GM19238 (cell line): Measurements from ENCODE around the gene TTYH2.
"Not testable (repeated sequence)": the region's sequence is repeated elsewhere in the genome, so short reads cannot be mapped to it uniquely, and the experiment has no call there.

Experiments used
- DNase-seq: peaks from one replicate; pipeline ENCODE4 v3.0.0; 2011; ENCODE audit warnings: low spot score; ENCODE audit not compliant: insufficient read length

TTYH2 gene

DNA sequence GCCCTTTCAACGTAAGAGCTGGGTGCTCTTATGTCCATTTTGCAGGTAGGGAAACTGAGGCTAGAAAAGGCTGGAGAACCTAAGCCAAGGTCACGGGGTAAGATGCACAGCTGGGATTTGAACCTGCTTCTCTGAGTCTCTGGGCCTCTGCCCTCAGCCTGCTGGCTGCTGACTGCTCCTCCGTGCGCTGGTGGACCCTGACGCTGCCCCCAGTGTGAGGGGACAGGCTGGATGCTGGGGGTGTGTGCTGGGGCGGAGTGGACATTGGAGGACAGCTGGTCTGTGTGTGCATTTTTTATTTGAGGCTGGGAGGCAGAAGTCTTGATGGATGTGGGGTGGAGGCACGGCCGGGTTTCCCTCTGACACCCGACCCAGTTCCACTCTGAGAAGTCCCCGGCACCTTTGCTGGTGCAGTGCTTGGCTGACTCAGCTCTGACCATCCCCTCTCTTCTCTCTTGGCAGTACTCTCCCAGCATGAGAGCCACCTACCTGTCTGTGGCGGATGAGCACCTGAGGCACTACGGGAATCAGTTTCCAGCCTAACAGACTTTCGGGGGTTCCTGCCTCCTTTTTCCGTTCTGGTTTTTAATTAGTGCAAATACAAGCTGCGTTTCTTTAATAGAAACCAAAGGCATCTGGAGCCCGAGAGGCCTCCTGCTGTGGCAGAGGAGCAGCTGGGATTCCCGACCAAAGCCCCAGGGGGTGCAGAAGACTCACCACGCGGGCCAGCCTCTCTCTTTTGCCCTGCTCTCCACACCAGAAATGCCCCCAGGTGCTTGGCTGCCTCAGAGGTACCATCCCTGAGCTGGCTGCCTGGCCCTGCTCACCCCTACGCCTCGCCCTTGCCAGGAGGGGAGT, 46.5 kb downstream of the TTYH2 start:
- DNase-seq = no peak

- DNase-seq = no peak
Observed at GRCh38 chr17:74260525-74260850, 47.1 kb downstream of the TTYH2 start.

GRCh38 chr17:74262601-74263000, 49.2 kb downstream of the TTYH2 start:
- no peak for DNase-seq

- DNase-seq = not testable (repeated sequence)
Observed at GRCh38 chr17:74267054-74267453, 53.7 kb downstream of the TTYH2 start.

DNA sequence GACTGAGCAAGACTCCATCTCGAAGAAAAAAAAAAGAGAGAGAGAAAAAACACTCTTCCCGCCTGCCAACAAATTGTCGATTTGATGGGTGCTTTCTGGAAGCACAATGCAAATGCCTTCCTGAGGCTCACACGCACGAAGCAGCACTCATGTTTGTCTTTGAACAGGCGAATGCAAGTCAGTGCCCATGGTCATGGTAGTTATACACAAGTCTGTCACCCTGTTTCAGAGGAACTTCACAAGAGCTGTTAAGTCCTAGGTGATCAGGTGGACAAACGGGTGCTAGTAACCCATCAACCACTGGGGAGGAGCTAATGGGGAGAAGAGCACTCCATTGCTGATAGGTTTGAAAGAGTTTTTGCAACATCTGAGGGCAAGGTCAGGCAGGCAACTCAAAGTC, 54.2 kb downstream of the TTYH2 start:
- DNase-seq = no peak

- DNase-seq = no peak
Observed at GRCh38 chr17:74267987-74268499, 54.7 kb downstream of the TTYH2 start.

GRCh38 chr17:74268558-74268957, 55.2 kb downstream of the TTYH2 start:
- no peak for DNase-seq

DNA sequence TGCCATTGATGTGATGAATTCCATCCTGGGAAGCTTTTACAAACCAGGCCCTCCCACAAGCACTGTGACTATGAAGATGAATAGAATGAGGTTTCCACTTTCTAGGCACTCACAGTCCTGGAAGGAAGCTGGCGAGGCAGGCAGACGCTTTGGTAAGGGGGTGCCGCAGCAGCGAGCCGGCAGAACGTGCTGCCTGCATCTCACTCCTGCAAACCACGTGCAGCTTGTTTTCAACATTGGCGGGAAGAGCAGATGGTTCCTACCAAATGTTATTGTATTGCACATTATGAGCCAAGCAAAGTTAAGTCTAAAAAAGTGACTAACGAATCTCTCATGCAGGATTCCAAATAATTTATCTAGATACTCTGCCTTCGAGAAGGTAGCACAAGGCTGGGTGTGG, 57.0 kb downstream of the TTYH2 start:
- DNase-seq = no peak

GRCh38 chr17:74271281-74271680, 57.9 kb downstream of the TTYH2 start:
- no peak for DNase-seq

DNA sequence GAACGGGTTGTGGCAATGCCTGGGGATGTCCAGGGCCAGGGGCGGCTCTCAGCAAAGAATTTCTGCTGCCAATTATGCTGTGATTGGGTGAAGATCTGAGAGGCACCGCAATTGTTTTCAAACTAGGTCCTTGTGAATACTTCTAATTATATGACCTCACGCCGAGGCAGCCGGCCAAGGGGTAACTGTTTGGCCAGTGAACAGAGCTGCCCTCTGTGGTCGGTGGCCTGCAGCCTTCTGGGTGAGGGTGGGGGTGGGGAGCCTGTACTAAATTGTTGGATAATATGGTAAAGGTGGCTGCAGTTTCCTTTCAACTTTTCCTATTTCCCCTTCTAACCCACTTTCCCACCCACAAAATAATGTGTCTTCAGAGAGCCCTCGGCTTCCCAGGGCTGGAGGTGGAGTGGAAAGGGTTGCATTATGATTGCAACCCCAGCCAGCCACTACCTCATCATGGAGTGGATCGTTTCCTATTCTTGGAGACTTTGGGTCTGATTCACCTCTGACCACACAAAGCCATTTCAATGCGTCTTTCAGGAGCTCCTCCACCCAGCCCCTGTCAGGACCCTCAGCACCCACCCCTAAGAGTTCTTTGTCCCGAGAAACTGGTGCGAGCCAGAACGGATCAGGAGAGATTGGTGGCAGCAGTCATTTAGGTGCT, 58.7 kb downstream of the TTYH2 start:
- no peak for DNase-seq

- no peak for DNase-seq
Observed at GRCh38 chr17:74272731-74273201, 59.4 kb downstream of the TTYH2 start.

DNA sequence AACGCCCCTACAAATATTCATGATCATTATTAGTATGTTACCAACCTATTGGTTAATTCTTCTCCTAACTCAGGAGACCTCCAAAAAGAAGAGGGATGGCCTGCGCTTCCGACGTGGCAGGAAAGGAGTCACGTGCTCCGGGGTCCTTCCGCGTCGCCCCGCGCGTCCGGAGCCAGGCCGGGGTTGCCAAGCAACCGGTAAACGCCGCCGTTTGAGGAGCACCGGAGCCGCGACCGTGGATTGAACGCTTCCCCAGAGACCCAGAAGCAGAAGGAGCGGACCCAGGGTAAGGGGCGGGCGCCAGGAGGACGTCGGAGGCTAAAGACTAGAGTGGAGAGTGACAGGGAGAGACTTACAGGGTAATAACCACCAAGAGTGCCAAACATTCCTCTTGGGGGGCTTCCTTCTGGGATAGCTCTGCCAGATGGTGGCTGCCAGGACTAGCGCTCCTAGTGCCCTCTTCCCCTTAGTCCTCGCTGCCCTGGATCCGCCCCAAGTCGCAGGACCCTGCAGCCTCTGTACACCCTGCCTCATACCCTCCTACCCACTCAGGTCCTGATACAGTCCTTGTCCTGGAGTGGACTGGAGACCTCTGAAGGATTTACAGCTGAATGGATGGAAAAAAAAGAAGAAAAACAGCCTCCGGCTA, 60.8 kb downstream of the TTYH2 start, which contains the start of gene DNAI2:
Gene DNAI2 (plus strand): TSS at position 175 of the 649 bp plus-strand sequence. CDS start 7,584 bp downstream, outside the sequence.
- DNase-seq = peak; percentile 35

GRCh38 chr17:74274709-74275340, 61.5 kb downstream of the TTYH2 start:
- no peak for DNase-seq

DNA sequence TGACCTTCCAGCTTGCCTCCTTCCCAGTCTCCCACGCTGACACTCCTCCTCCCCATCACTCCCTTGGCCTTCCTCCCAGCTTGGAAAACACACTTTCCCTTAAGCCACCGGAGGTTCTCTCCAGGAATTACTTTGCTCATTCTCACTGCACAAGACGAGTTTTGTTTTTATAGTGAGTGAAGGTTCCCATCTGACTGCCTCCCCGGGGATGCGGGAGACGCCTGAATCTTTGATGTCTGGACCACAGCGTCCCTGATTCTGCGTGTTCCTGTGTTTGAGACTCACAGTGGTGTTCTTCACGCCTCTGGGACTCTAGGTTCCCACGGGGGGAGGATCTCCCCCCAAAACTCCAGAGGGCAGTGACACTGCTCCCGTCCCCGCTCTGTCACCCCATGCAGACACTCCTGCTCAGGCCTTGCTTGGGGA, 62.7 kb downstream of the TTYH2 start:
- DNase-seq = no peak

GRCh38 chr17:74276541-74277009, 63.2 kb downstream of the TTYH2 start:
- no peak for DNase-seq

DNA sequence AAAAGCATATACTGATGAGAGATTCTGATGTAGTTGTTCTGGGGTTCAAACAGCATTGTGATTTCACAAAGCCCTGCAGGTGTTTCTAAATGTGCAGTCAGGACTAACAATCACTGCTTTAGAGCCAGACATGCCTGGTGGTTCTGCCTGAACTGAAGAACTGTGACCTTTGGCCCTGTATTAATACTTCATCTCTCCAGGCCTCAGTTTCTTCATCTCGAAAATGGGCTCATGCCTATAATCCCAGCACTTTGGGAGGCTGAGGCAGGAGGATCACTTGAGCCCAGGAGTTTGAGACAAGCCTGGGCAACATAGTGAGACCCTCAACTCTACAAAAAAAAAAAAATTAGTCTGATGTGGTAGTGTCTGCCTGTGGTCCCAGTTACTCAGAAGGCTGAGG, 64.6 kb downstream of the TTYH2 start:
- no peak for DNase-seq

DNA sequence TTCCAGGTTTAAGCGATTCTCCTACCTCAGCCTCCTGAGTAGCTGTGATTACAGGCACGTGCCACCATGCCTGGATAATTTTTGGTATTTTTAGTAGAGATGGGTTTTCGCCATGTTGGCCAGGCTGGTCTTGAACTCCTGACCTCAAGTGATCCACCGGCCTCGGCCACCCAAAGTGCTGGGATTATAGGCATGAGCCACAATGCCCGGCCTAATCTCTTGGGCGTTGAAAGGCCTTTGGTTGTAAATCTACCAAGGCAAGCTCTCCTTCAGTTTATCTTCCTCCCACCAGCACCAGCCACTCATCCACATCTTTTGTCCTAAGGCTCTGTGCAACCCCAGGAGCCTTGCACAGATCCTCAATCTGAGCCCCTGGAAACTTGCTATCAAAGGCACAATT, 66.2 kb downstream of the TTYH2 start:
- DNase-seq = not testable (repeated sequence)

DNA sequence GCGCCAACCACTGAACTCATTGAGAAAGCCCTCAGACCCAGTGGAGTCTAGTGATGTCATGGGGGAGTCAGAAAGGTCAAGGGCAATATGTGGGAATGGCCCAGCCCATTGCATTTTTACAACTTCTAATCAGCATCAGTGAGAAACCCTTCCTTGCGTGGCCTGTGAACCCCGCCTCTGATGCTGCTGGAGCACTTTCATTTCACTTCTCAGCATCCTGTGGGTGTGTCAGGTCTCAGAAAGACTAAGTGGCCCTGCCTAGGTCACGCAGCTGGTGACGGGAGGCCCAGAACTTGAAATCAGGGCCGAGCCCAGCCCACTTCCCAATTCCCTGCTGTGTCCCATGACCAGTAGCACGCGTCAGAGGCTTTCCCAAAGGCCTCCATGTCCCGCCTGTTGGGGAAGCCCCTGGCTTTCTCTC, 66.7 kb downstream of the TTYH2 start:
- peak; percentile 54 for DNase-seq

GRCh38 chr17:74281799-74282198, 68.4 kb downstream of the TTYH2 start:
- DNase-seq = no peak

DNA sequence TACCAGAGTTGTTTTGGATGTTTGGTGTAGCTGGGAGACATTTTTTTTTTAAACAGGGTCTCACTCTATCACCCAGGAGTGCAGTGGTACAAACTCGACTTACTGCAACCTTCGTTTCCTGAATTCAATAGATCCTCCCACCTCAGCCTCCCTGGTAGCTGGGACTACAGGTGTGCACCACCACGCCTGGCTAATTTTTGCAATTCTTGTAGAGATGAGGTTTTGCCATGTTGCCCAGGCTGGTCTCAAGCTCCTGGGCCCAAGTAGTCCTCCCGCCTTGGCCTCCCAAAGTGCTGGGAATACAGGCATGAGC, 68.9 kb downstream of the TTYH2 start:
- not testable (repeated sequence) for DNase-seq

DNA sequence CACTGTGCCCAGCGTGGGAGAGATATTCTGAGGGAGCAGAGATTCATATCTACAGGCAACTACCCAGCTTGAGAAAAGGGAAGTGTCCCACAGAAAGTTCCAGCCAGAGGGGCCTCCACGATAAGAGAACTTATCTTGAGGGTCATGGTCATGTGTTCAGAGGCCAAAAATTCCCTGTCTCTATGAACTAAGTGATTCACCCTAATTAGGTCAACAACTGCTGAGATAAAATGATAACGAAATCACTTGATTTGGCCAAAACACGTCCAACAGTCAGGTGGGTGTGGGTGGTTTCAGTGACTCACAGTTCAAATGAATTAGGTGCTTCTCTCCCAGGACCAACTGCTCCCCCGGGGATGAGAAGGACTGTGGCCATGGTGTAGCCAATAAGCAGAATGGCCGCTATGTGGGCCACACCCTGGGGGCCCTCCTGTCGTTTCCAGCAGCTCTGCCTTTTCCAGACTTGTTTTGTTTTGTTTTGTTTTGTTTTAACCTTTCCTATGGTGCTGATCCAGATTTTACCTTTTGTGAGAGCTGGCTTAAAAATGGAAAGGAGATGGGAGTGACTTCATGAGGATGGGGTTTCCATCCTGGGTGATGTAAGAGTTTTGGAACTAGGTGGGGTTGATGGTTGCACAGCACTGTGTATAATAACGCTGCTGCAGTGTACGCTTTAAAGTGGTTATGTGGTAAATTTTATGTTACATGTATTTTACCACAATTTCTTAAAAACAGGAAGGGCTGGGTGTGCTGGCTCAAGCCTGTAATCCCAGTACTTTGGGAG, 69.4 kb downstream of the TTYH2 start:
- no peak for DNase-seq
